GM18511 (cell line): Measurements from ENCODE around the gene HOXA3.
A peak's percentile ranks its signal among the peaks of the same experiment; 100 is the strongest.

Source experiments
- ATAC-seq: cut with Tn5 transposase; IDR thresholded peaks from one replicate; pipeline ENCODE4 v1.9.1; 2021; ENCODE audit warnings: mild to moderate bottlenecking, moderate library complexity; ENCODE audit not compliant: unreplicated experiment

The HOXA3 gene

DNA sequence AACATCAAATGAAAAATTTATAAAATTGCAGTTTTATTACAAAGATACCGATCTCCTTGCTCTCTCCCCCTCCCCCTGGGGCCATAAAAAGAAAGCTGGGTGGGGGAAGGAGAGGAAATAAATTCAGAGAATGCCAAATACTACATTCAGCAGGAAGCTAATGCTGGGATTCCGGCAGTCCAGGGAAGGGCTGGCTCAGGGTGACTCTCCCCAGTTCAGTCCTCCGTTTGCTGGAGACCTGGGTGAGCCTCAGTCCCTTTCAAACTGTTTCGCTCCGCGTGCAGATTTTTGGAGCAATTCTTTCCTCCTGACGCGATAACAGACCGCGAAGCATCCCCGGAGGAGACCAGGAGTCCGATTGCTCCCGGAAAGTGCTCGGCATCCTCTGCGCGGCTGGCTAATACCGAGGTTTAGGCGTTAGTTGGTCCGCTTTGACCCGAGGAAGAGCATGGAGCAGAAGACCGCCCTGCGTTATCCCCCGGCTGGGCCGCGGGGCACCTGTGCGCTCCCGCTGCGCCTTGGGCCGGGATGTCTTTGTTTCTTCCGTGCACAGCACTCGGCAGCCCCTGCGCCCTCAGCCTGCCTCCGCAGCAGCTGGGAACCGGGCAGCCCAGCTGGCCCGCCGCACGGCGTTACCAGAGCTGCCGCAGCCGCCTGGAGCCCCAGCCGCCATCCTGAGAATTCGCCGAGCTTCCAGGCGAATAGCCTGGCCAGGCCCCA lies 46.0 kb downstream of the HOXA3 start:
- ATAC-seq, result no peak

DNA sequence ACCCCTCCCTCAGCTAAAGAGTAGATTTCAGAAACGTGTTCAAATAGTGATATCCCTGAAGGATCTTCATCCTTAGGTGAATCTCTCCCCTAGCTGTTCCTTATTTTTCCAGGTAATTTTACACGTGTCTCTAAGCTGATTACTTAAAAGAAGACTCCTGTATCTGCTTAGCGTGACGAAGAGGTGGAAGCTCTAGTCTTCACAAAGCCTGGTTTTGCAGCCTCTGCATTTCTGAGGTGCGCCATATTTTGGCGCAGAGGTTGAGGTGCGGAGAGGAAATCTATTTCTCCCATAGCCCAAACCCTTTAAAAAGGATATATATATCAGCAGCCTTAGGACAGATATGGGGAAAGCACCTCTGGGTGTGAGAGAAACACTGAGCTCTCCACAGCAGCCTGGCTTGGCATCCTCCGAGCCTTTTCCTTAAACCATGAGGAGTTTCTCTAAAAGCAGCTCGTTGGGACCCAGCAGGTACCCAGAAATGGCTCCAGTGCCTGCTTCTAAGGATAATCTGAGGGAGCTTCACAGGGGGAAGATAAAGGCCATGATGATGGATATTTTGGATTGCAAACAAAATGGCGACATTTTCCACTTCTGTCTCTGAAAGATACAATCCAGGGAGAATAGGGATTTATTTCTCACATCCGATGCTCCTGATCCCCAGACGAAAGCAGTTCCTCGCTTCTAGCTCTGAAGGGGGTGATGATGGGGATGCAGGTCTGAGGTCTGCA lies 46.9 kb downstream of the HOXA3 start:
- ATAC-seq, result no peak

DNA sequence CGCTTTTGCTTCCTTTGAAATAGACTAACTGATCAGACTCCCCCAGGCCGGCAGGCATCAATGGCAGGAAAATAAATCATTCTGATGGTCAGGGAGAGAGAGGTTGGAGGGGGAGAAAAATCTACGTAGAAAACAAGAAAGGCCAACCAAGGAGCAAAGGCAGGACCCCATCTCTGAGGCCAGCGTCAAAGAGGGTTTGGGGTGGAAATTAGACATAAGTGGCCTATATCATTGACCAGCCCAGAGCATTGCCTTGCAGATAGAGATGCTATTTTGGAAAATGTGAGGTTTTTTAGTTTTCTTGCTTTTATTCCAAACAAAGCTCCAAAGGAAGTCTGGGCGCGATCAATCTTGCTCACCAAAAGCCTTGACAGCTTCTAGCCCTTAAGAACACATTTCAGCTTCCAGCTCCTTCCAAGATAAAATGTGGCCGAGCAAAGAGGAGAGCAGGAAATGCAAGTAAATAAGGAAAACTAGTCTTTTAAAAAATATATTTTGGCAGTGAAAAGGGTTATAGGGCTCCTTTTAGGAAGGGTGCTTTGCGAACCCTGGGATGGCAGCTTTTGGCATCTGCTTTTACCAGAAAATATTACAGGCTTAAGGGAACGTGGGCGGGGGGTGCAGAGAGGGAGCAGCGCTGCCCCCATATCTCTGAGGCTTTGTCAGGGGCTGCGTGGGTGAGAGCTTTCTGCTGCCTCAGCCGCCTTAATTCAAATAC lies 47.9 kb downstream of the HOXA3 start:
- no peak for ATAC-seq

DNA sequence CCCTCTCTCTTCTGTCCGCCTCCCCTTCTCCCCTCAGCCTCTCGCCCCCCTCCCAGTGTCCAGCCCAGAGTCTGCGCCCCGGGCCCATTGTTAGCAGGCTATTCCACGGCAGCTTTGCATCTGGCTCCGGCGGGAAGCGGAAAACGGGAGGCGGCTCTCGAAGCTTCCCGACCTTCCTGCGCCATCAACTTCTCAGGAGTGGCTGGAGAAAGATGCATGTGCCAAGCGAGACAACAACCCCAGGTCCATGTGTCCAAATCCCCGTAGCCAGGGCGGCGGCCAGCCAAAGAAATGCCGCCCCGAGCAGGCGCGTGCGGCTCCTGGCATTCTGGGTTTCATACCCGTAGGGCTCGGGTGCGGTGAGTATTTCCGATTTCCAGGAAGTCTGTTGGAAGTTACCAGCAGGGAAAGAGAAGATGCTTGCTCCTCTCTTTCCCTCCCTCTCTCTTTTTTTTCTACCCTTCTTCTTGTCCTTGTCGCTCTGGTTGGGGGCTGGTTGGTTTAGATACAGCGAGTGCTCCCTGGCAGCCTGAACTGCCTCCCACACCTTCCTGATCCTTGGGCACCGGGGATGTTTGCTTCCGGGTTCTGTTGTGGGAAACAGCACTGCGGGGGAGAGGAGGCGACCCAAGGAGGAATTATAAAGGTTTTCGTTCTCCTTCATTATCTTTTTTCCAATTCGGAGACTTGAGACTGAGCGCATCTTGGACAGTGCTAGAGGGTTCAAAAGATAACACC lies 48.7 kb downstream of the HOXA3 start:
- no peak for ATAC-seq

DNA sequence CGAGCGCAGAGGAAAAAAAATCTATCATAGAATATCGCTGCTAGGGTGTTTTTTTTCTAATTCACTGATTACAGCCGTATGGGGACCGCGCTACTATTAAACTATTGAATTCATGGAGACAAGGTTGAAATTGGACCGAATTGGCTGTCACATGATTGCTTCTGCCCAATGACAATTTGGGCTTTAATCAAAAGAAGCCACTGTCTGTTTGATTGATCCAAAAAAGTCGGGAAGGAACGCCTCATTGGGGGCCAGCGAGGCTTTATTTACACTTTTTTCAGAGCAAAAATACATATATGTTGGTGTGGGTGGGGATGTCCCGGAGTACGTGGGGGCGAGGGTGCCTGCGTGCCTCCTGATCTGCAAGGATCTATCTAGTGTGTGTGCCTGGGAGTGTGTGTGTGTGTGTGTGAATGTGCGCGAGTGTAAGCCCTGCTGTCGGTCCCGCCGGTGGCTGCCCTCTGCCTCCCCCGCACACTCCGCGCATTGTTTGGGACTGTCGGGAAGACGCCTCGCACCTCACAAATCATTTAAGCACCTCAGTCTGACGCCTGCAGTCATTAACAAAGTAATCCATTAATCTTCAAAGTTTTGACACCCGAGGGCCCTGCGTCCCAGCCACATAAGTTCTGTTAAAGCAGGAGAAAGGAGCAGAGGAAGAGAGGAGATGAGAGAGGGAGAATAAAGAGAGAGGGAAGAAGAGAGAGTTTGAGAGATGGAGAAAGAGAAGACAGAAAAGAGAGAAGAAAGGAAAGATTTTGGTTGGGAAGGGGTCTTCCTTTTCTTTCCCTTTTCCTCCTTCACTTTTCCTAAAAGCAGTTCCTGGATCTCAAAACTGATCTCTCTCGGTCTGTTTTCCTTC lies 49.6 kb downstream of the HOXA3 start, which contains the start of gene HOXA2:
TSS of gene HOXA2 (minus strand) at position 103 of the 862 bp plus-strand sequence. CDS start 183 bp downstream, outside the sequence.
- no peak for ATAC-seq

DNA sequence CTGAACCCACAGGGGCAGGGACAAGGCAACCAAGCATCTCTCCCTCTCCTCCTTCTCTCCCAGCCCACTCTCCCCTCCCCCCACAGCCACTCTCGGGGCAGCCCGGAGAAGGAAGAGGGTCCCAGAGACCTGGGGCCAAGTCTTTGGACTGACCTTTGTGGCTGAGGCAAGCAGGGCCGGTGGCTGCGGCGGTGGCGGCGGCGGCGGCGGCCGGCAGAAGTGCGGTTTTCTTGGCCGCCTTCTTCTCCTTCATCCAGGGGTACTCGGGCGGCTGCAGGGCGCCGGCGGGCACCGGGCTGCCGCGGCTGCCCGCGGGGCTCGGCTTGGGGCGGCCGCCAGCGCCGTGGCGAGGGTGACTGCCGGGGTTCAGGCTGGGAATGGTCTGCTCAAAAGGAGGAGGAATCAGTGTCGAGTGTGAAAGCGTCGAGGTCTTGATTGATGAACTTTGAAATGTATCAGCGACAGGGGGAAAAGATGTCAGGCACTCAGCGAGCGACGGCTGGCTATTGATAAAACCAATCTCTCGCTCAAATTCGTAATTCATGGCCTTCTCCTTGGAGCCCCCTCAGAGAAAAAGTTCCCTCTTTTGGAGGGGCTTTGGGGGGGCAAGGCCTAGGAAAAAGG lies 50.3 kb downstream of the HOXA3 start:
- no peak for ATAC-seq

DNA sequence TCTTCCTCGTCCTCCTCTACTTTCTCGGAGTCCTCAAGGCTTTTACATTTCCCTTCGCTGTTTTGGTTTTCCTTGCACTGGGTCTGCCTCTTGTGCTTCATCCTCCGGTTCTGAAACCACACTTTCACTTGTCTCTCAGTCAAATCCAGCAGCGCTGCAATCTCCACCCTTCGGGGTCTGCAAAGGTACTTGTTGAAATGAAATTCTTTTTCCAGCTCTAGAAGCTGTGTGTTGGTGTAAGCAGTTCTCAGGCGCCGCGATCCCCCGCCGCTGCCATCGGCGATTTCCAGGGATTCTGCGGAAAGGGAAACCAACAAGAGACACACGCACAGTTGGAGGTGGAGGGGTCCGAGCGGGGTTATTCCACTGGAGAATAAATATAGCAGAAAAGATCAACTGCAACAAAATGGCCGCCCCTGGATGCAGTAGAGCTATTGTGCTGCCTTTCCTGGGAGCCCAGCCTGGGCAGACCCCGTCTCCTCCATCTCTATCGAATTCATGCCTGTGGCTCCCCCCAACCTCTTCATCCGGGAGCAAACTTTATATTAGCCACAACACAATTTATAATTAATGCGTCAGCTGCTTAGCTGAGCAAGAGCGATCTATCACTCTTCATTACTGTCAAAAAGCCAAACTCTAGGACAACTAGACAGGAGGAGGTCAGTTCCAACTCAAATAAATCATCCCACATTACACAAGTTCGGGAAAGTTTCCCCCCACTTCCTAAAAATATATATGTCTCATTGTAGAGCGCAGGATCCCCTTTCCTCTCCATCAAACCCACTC lies 51.0 kb downstream of the HOXA3 start:
- ATAC-seq, result no peak

DNA sequence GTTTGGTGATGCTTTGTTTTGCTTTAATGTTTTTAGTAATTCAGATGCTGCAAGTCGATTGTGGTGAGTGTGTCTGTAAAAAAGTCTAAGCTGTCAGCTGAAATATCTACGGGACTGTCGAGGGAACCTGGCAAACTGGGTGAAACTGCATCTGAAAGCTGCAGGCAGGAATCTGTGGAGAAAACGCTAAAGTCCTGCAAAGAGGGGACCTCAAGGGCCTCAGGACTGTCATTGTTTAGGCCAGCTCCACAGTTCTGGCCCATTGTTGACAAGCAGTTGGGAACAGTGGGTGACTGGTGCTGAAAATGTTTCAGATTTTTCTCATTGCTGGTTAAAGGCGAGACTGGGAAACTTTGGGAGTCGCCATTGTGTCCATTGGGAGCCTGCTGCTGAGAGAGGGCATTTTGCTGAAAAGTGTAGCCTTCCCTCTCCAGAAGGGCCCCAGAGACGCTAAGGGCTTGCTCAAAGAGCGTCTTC lies 51.7 kb downstream of the HOXA3 start:
- no peak for ATAC-seq

DNA sequence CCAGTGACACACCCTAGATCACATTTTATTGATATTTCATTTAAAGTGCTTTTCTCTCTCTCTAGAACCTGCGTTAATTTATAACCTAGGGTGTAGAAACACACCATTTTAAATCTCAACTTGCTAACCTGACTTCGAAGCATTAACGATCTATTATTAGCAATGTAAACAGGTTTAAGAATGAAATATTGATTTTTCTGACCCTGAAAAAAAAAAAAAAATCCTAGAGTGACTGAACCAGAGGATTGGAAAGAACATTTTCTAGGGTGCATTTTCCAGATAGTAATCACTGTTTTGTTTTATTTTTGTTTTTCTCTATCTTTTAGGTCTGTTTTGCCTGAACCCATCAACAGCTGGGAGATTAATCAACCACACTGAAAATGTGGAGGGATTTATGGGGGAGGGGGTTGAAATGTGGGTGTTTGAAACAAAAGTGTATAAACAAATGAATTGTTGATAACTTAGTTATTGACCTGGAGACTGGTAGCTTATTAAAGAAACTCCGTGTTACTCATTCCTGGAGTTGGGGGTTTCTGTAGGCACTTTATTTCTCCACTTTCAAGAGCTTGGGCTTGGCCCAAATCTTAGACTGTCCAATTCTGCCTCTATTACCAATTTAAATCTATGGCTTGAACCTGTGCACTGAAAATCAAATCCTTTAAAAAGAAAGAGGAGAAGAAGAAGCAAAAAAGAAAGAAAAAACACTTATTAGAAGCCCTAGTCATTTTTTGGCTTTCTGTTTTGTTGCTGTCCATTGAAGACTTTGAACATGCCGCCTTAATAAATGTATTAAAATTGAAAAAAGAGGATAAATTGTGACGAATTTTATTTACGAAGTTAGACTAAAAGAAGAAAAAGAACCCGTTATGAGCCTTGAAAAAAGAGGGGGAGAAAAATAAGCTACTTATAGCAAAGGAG lies 52.7 kb downstream of the HOXA3 start:
- ATAC-seq, result no peak

DNA sequence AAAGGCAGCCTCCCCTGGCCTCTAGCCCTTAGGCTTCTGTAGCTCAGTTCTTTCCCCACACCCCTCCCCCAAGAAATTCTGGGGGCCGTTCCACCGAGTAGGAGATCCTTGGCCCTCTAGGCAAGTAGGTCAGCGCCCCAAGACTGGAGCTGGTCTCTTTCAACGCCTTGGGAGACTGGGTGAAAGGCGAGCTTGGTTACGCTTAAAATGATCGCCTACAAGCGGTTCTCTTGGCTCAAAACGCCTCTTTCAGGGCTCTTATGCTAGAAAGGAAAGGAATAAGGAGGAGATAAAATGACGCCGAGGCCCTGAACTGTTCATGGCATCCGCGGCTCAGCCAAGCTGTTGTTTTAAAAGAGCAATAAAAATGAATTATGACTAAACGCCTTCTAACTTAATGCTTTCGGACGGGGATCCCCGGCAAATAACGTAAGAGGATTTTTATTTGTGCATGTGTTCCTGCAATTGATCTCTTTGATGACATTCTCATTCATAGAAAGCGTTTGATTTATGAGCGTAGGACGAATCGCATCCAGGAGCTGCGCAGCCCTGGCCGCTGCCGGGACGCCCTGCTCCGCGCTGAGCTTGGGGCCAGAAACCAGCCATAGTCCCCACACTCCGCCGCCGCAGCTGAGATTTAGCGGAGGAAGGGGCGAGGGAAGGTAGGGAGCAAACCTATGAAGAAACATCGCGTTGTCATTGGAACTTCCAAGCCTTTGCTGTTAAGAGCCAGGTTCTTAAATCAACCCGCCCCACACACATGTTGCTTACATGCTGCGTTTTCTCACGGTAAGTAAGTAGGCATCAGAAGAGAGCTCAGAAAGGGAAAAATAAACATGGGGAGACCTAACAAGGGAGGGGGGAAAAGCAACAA lies 53.6 kb downstream of the HOXA3 start:
- no peak for ATAC-seq

DNA sequence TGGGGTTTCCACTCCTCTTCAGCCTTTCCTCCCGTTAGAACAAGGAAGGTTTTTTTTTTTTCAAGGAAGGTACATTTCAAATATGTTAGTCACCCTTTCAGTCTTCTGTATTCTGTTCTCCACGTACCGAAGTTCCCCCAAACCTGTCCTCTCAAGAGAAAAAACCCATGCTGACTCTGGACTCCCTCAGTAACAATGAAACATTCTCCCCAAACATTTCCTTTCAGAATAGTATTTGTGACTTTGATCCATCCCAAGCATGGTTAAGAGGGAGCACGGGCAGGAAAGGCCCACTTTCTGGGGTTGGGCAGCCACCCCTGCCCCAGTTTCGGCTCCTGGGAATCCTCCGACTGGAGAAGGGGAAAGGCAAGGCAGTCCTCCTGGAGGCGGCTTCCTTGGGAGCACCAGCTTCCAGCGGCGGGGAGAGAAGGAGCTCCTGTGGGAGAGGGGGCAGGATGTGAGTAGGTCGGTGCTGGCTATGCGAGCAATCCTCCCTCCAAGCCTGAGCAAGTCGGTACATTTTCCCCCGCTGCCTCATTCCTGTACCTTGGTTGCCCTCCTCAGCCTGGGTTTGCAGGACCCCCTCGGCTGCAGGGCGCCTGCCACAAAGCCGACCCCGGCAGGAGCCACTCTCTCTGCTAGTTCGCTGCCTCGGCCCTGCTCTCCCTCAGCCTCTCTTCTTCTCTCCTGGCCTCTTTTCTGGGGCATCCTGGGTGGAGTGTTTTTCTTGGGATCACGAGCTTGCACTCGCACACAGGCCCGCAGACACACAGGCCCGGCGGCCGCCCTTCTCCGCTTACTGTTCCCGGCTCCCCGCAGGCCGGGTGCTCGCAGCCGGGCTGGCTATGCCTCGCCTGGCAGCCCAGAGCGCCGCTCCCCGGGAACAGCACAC lies 54.5 kb downstream of the HOXA3 start:
- no peak for ATAC-seq

DNA sequence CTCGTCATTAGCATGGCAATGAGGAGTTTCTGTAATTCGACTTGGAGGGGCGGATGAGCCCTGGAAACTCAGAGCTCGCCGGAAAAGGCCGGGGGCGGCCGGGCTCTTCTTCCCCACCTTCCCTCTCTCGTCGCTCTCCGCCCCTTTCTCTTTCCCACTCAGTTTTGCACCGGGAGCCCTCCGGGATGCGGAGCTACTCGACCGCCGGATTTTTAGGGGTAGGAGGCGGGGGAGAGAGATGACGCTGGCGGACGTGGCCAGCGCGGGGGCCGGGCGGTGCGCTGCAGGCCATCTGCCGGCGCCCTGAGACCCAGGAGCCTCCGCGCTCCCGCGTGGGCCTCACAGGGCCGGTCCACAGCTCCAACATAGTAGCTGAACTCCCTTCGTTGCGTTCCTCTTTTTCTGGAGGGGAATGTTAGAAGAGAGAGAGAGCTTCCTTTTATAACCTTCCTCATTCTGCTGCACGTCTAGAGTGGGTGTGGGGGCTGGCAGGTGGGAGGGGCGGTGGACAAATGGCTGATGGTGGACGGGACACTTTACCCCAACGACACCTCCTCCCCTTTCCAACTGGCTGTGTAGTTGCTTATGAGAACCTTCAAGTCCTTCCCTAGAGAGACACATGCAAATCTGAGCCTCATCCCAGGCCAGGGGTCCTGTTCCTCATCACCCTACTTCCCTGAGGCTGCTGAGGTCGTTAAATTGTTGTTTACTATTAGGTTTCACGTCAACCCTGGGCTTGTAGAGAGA lies 55.4 kb downstream of the HOXA3 start:
- peak; percentile 6 for ATAC-seq

DNA sequence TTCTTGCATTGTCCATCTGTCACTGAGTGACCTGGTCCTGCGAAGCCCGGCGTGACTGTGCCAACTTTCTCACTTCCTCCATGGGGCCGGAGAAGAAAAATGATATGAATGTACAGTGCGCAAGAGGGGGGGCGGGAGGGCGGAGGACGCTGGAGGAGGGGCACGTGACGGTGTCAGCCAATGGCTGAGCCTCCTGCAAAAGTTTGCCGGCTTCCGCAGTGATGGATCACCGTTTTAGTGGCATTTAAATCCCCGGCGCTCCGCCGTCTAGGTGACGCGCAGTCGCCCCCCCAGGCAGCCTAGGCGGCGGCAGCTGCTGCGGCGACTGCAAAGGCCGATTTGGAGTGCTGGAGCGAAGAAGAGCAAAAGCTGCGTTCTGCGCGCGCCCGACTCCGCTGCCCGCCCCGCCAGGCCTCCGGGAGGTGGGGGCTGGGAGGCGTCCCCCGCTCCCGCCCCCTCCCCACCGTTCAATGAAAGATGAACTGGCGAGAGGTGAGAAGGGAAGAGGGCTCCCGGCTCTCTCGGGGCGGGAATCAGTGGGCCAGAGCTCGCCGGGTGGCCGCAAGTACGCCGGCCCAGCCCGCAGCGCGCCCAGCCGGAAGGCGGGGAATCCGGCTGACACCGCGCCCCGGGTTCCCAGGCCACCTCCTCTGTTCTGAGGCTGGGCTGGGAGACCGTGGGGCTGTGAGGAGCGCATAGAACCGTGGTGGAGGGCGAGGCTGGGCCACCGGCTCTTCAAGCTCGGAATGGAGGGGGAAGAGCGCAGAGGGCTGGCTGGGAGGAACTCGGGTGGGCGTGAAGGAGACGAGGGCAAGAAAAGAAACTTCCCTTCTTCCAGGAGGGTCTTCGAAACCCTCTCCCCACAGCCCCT lies 56.3 kb downstream of the HOXA3 start, which contains the start of gene HOXA1:
TSS of gene HOXA1 (minus strand) at position 104 of the 871 bp plus-strand sequence. CDS start at position 16, 88 bp downstream.
- ATAC-seq, result peak; percentile 85
